GM12864 (cell line): ENCODE measurements around the gene LAMTOR5.

Experiments used
- DNase-seq: peaks from one replicate; pipeline ENCODE4 v3.0.0-alpha.2; 2011; ENCODE audit warnings: low read depth
- H3K4me3 ChIP-seq: 2 replicates; pipeline ENCODE4 v1.5.1; 2011; ENCODE audit warnings: mild to moderate bottlenecking, low read depth, low read length, control low read depth
- CTCF ChIP-seq: IDR thresholded peaks from 2 replicates; pipeline ENCODE4 v1.5.1; 2011; ENCODE audit warnings: low read depth, mild to moderate bottlenecking, moderate library complexity, low read length, control low read depth, inconsistent platforms; ENCODE audit errors: missing control alignments

The LAMTOR5 gene

GRCh38 chr1:110436635-110437034, 29.1 kb upstream of the LAMTOR5 start:
- H3K4me3 ChIP-seq = no peak overlapping the region
- DNase-seq = no peak
- no peak for TF ChIP-seq CTCF

- TF ChIP-seq CTCF = no peak
- no peak overlapping the region for H3K4me3 ChIP-seq
Observed at GRCh38 chr1:110434946-110435345, 27.5 kb upstream of the LAMTOR5 start.

GRCh38 chr1:110433803-110434202, 26.3 kb upstream of the LAMTOR5 start:
- TF ChIP-seq CTCF = no peak
- DNase-seq = no peak

More at GRCh38 chr1:110434946-110435345, 27.5 kb upstream of the LAMTOR5 start:
- DNase-seq = no peak

GRCh38 chr1:110433213-110433612, 25.7 kb upstream of the LAMTOR5 start:
- DNase-seq = no peak
- H3K4me3 ChIP-seq = no peak overlapping the region
- no peak for TF ChIP-seq CTCF

More at GRCh38 chr1:110433803-110434202, 26.3 kb upstream of the LAMTOR5 start:
- no peak overlapping the region for H3K4me3 ChIP-seq

- H3K4me3 ChIP-seq = no peak overlapping the region
- DNase-seq = no peak
- TF ChIP-seq CTCF = no peak
Observed at GRCh38 chr1:110430901-110431300, 23.4 kb upstream of the LAMTOR5 start.

- H3K4me3 ChIP-seq = no peak overlapping the region
- no peak for TF ChIP-seq CTCF
- DNase-seq = no peak
Observed at GRCh38 chr1:110430366-110430765, 22.9 kb upstream of the LAMTOR5 start.

GRCh38 chr1:110428946-110429345, 21.5 kb upstream of the LAMTOR5 start:
- TF ChIP-seq CTCF = no peak
- no peak for DNase-seq
- no peak overlapping the region for H3K4me3 ChIP-seq
